HG03558 (cell line): ENCODE measurements around the gene CHI3L2.
"Not testable (repeated sequence)": the region's sequence is repeated elsewhere in the genome, so short reads cannot be mapped to it uniquely, and the experiment has no call there.

Experiments
- ATAC-seq: cut with Tn5 transposase; IDR thresholded peaks from one replicate; pipeline ENCODE4 v1.9.1; 2021; ENCODE audit warnings: moderate number of reproducible peaks; ENCODE audit not compliant: unreplicated experiment; ENCODE audit errors: extremely low read depth

The CHI3L2 gene

DNA sequence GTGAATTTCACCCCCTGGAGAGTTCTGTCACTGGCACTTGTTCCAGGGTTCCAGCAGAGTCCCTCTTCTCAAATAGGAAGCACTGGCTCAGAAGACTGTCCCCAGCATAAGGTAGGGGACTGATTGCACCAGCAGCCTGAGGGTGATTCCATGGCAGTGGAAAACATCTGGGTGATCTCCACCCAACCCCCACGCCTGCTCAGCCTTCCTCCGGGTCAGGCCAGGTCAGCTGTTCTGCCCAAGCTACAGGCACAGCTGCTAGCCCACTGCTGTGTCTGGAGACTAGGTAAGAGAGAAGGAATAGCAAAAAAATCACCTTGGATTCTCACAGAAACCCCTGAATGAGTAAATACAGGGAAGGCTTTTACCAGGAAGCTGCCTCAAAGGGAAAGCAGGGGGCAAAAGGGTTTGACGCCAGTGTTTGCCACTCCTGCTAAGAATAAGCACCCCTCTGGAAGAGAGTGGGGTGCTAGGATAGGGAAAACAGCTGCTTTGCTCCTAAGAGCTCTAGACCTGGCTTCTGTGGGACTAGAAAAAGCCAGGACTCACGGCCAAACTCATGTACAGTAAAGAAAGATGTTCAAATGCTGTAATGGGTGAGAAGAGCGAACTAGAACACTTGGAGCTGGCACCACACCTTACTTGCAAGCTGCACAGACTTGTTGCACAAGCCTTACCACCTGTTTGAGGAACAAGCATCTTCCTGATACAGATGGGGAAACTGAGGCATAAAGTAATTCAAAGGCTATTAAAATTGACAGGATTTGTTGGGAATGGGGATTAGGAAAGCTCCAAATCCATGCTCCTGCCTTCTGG lies 26.0 kb upstream of the CHI3L2 start:
- no peak for ATAC-seq

DNA sequence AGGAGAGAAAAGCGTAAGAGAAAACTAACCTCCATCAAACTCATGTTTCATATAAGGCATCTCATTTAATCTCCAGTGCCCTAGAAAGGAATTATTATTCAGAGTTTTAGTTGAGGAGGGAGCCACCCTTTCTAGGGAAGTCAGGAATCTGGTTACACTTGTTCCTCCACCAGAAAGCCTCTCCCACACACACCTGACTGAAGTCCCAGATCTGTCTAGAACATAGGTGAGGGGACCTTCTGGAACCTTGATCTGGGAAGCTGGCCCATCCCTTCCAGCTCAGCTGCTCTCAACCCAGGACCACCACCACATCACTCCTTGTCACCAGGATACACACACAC lies 25.2 kb upstream of the CHI3L2 start:
- no peak for ATAC-seq

DNA sequence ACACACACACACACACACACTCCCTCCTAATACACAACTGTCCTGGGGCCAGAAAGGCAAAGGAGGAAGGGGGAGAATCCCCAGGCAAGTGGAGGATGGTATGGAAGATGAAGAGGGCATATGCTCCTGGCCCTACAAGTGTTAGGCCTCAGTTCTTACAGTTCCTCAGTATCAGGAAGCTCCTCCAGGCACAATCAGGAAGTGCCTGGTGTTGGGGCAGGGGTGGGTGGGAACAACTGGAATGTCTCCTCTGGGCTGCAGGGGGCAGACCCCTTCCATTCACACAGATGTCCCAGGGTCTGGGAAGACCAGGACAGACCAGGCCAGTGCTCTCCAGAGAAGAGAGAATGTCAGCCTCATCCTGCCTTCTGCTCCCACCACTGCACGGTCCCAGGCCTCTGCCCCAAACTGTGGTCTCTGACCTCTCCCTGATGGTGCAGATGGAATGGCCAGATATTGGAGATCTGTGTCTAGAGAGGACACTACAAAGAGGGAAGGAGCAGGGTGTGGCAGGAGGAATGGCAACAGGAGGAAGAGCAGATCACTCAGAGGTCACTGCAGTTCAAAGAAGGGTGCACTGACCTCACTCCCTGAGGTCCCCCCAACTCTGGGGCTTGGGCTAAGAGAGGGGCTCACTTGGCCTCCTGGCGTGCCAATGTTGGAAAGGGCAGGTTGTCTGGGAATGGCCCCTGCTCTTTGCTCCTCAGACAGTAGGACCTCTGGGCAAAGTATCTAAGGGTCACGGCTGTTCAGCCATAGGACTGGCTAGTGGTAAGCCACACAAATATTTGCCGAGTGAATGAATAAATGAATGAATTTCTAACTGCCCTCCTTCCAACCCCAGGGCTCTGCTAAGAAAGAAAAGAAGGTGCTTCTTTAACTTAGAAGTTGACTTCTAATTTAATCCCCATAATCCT lies 24.5 kb upstream of the CHI3L2 start:
- no peak for ATAC-seq

DNA sequence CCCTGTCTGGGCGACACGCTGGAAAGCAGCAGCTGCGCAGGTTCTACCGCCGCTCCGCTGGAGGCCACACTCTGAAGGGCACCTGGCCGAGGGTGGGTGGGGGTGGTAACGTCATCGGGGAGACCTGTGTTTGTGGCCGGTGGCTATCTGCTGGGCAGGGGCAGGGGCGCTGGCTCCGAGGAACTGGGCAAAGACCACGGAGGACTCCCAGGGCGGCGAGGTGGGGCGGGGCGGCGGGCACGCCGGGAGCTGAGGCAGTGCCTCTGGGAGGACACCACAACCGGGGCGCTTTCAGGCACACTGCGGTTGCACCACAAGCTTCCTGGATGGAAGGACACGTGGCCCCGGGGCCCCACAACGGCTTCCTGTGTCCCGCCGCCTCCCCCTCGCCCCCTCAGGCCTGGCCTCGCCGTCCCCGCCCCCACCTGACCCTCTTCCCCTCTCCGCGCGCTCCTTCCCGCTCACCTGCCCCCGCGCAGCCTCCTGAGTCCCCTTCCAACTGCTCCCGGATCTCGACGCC lies 23.8 kb upstream of the CHI3L2 start:
- ATAC-seq, result peak; percentile 37

DNA sequence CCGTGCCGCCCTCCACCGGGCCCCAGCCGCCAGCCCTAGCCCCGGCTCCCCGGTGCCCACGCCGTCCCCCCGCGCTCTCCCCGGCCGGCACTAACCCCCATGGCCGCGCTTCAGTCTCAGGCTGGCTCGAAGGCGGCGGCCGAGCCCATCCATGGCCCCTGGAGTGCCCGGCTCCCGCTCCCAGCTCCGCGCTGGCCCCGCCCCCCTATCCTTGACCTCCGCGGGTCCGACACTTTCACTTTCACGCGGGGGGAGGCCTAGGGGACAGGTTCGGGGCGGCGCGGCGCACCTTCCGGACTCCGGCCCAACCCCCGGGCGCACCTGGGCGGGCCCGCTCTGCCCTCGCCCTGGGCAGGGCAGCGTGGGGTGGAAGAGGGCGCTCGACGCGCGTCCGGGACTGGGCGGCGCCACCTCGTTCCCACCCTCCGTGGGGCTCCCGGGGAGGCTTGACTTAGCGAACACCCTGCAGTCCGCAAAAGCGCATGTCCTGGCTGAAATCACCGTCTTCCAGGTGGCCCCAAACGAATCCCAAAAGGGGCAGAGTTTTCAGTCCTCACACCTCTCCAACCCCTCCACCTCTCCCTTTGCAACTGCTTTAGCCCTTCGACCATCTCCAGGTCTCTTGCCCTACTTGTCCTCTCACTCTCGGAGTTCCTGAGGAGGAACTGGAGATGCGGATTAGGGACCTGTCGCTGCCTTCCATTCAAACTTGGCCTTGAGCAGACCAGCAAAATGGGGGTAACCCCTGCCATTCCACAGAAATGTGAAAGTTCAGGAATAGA lies 23.1 kb upstream of the CHI3L2 start:
- no peak for ATAC-seq

DNA sequence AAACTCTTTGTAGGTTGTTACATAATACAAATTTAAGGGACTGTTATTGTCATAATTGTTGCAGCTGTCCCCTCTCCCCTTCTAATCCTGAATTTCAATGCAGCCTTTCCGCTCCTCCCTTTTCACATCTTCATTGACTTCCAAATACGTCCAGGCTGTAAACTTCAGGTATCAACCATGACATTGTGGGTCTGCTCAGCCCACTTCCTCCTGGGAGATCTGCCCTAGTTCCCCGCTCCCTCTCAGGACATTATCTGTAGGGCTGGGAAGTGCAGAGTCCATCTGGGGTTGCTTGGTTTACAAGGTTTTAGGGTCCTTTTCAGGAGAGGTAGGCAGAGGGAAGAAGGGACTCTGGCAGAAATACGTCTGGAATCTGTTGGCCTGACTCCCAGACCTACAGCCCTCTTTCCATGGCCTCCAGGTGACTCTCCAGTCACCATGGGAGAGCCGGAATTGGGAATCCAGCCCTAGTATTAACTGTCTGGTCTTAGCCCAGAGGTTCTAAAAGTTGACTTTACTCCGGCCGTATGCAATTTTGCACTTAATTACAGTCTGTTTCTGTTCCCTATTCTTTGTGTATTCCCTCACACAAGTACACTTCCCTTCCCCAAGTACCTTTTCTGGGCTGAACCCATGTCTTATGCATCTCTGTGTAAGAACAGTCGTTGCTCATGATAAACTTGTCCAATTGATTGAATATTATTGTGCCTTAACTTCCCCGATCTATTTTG lies 22.4 kb upstream of the CHI3L2 start:
- ATAC-seq, result no peak

DNA sequence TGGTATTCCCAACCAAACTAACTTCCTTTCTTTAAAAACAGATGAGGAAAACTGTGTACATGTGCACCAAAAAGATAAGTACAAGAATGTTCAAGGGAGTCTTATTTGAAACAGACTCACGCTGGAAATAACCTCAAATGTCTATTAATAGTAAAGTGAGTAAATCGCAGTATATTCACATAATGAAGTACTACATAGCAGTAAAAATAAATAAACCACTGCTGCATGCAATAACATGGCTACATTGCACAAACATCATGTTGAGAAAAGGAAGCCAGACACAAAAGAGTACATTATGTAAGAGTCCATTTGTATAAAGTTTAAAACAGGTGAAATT lies 21.8 kb upstream of the CHI3L2 start:
- ATAC-seq, result no peak

DNA sequence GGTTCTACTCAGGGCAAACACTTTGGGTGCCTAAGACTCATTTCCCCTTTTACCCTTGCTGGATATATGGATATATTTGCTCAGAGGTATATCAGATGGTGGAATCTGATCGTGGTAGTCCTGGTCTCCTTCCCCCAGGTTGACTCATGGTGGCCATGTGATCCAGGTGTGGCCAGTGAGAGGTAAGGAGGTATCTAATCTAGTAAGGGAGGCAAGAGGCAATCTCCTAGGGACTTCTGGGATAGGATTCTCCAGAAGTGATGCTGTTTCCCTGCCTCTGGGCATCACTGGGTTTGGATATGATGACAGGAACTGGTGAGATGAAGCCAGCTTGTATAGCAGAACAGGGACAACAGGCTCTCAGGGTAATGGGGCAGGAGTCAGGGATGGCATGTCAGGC lies 18.6 kb upstream of the CHI3L2 start:
- ATAC-seq, result no peak

DNA sequence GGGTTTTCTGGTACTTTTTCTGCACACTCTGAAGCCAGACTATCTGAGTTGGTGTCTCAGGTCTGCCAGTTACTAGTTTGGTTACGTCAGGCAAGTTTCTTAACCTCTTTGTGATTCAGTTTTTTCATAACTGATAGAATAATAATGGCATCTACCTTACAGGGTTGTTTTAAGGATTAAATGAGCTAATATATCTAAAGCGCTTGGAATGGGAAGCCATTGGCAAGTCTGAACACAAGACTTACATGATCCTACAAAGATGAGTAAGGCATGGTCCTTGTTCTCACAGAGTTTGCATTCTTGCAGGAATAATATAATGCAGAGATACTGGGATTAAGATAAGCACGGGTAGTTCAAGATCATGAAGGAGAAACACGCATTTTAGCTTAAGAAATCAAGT lies 17.9 kb upstream of the CHI3L2 start:
- no peak for ATAC-seq

DNA sequence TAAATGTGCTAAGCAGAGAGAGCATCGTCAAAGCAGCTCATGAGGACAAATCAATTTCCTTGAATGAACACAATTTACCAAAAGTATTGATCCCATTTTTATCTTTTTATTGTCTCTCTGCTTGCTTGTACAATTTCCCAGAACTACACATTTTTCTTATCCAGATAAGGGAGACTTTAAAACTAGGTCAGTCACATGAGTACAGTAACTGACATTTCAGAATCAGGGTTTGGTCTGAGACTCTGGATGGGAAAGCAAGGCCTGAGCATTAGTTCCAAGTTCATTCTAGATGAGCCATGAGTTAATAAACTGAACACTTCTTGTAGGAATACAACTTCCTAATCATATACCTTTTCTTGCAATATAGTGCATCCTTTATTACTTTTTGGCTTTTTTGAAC lies 15.6 kb upstream of the CHI3L2 start:
- ATAC-seq, result no peak

DNA sequence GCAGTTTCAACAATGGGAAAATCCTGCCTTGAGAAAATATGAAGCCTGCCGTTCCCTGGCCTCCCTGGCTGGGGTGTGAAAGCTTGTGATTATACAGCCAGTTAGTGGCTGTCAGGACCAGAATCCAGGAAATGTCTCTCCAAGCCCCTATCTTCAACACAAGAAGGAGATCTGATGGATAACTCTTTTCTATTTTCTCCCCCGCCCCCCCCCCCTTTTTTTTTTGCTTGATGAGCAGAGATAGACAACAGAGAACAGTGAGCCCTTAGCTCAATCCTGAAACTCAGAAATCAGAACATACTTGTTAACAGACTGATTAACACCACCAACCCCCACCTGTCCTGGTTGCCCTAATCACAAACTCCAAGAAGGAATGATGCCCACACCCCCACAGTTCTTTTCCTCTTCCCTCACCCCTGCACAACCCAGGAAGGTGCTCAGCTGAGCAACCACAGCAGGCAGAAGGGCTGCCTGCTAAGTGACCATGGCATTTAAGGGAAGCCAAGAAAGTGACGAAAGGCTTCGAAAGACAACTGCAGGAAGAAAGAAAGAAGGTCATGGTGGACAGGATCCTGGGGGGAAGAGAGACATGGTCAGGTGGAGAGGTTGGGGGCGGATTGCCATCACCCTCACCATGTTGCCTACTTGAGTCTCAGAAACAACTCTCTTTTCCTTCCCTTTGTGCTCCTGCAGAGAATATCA lies 14.7 kb upstream of the CHI3L2 start:
- ATAC-seq, result no peak

DNA sequence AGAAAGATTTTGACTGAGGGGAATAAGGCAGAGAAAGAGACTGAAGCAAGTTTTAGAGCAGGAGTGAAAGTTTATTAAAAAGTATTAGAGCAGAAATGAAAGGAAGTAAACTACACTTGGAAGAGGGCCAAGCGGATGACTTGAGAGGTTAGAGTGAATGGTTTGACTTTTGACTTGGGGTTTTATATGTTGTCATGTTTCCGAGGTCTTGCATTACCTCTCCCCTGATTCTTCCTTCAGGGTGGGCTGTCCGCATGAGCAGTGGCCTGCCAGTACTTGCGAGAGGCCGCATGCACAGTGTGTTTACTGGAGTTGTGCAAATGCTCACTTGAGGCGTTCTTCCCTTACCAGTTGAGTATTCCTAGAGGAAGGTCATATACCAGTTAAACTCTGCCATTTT lies 14.1 kb upstream of the CHI3L2 start:
- ATAC-seq, result no peak

DNA sequence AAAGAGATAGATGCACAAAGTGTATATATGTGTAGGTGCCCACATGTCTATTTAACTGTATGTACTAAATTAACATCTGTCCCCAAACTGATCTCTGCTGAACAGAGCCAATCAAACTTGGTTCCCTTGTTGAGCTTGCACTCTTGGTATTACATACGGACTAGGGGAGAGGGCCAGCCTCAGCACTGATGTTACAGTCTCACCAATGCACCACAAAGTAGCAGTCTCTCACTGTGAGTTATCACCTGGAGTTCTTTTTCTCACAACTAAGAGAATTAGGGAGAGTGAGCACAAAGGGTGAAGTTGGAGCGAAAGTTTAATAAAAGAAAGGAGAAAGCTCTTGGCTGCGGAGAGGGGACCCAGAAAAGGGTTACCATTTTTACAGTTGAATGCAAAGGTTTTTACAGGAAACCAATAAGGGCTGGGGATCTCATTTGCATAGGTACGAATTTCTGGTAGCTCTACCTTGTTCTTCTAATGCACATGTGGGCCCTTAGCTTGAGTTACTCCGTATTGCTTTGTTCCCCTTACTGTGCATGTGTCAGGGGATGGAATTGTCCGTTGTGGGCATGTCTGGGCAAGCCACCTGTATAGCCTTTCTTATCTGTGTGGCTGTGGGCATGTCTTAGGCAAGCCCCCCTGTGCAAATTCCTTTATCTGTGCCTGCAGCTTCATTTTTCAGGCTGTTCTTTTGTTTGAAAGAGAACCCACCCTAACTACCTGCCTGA lies 13.3 kb upstream of the CHI3L2 start:
- no peak for ATAC-seq

DNA sequence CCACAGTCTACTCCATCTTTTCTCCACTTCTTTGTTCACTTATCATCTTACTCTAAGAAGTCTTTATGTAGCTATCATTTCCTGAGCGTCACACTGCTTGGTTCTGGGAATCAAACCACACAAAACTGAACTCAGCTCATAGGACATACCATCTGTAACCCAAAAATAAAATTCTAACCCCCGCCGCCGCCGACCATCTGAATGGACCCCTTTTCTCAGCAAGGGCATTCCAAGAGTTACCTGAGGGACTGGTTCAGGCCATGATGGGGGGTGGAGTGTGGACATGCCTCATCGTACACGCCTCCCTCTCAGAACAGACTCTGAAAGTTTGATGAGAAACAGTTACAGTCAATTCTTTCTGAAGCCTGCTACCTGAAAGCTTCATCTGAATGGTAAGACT lies 12.6 kb upstream of the CHI3L2 start:
- ATAC-seq, result no peak

DNA sequence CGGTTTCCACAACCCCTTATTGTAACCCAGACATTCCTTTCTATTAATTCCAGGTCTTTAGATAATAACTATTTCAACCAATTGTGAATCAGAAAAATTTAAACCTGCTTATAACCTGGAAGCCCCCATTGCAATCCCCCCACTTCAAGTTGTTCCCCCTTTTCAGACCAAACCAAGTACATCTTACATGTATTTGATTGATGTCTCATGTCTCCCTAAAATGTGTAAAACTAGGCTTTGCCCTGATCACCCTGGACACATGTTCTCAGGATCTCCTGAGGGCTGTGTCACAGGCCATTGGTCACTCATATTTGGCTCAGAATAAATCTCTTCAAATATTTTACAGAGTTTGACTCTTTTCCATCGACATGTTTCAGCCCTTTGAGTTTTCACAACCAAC lies 12.2 kb upstream of the CHI3L2 start:
- not testable (repeated sequence) for ATAC-seq

DNA sequence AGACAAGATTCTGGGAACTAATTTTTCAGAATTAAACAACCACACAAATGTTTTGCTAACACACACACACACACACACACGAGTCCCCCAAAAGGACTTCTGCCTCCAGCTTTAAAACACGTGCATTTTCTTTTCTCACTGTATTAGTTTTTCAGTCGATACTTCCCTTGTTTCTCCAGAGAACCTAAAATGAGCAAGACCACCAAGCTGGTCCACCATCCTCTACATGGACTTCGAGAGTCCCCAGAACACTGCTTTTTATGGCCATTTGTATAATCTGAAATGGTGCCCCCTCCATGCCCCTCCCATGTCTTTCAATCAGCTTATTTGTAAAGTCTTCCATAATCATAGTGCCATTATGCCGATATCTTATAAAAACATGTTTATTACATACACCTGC lies 10.8 kb upstream of the CHI3L2 start:
- ATAC-seq, result no peak

DNA sequence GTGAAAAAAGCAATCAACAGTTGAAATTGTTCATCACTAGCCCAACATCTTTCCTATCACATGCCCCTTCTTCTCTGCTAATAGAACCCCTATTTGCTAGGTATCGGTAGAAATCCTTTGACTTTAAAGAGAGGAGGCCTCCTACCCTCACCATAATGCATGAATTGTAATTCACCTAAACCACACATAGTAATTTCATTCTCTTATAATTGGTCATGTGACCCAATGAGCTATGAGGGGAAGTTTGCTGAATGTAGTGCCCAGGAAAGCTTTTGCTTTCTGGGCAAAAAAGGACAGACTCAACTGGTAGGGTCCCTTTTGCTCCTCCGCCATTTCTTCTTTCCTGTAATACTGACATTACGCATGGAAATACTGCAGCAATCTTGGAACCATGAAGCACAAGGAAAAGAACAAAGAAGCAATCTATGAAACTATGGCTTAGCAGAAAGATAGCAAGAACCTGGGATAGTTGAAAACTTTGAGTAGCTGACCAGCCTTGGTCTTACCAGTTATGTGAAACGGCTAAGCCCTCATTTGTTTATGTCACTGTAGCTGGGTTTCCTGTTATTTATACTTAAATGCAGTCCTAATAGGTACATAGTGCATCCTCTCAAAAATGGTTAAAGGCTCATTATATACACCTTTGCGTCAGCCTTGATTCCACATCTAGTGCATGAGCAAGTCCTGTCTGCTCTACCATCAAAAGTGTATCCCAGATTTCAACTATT lies 10.2 kb upstream of the CHI3L2 start:
- no peak for ATAC-seq
